Measurements from ENCODE around the gene KDM5B. TPM values are rescaled to one million over a fixed set of nuclear protein-coding genes. Genes with fewer than 3 reads are reported as not detected.

KDM5B gene
- polyA plus RNA-seq, 1 of the 3 experiments (the other 2 are of a cell fraction) = 21.7 TPM

- Histone ChIP-seq H3K4me1 (ENCODE audit: control insufficient read depth in 1 of 2, insufficient read depth in 2 of 2, low read depth in 1 of 2, low read length in 1 of 2) (peaks cover 22 to 33% of the 10 kb centered on the region in 2 experiments; a peak in 3 of 4 replicates), H3K9me3 (no peaks in the 10 kb centered on the region), H3K4me2 (peak overlapping the region; percentile 86), H3K27me3 (ENCODE audit: insufficient read depth) (no peaks in the 10 kb centered on the region), H3K9ac (peak overlapping the region; percentile 93), H3K36me3 (replicated peaks in 1 of 2; ENCODE audit: control insufficient read depth in 1 of 2, insufficient read depth in 2 of 2, low read length in 1 of 2) (no peaks in the 10 kb centered on the region), H3K4me3 (ENCODE audit: low read depth in 2 of 2, low read length in 1 of 2) (peak overlapping the region; percentile 96 to 99), H3F3A (replicated peaks; ENCODE audit: insufficient read depth) (peaks cover 12% of the 10 kb centered on the region), H2AFZ (ENCODE audit: low read depth) (no peak overlapping the region), H3K79me2 (ENCODE audit: insufficient read depth) (peaks cover 63% of the 10 kb centered on the region), H3K27ac (ENCODE audit: low read depth in 2 of 2, low read length in 1 of 2) (peak overlapping the region; percentile 72 to 93), H4K20me1 (ENCODE audit: insufficient read depth) (peaks cover 50% of the 10 kb centered on the region), H3K9me2 (no peaks in the 10 kb centered on the region)
- no peak for DNase-seq
- 1% methylated on average over 23 of the region's 51 CpGs for WGBS (ENCODE audit: low lambda C conversion rate)
- CTCF ChIA-PET = interaction anchor here (0.7 kb wide), 1 partner anchor 28 kb away, joined by 3 read pairs; no protein-coding TSS in a partner anchor
- POLR2A ChIA-PET = no interaction called here
- TF ChIP-seq GATA2 (CRISPR knock-in tag; IDR thresholded peaks at IDR 0.05) (no peak), IRF3 (IDR thresholded peaks at IDR 0.05; ENCODE audit: low read depth, low read length) (no peak), SIN3A (IDR thresholded peaks at IDR 0.05; ENCODE audit: borderline replicate concordance, low read depth, low read length) (0 out of 2 replicates have a peak, but pooled peaks have one; percentile 18)
These were observed 1.3 kb downstream of the KDM5B start for GRCh38 chr1:202806845-202807450.

DNA sequence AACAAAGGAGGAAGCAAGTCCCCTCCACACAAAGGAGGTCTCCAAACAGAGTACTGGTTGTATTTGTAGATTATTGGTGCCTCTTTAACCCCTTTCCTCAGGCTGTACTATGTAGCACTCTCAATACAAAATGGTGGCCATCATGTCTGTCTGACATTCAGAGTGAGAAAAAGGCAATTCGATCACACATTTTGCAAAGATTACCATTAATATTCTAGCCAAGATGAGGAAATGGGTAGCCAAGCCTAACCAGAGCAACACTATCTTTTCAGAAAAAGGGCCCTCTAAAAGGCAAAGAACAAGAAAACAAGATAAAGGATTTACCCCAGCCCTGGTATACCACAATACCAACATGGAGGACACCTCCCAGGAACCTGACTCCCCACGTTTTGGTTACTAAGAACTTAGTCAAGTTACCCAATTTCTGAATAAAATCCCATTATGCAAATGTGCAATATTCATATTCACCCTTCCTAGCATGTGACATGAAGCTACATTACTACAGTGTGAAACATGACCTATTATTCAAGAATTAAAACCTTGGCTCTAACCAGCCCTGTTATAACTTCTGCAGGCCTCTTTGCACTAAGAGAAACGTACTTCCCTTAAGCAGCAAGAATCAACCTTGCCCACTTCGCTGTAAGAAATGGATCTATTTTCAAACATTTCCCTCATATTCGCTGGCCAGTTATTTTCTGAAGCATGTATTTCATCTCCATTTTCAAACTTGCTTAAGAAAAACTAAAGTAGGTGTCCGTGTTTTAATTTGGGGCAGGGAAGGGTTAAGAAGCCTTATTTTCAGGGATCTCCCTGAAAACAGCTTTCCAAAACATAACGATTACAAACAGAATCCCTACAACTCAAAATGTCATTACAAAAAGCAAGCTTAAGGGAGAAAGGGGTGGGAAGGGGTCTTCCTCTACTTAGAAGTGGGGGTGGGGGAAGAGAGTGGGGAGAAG lies 2.1 kb downstream of the KDM5B start:
- ChIA-PET CTCF (interaction anchor here (0.7 to 1.4 kb wide), 2 partner anchors 20 to 27 kb away, joined by 3 to 4 read pairs; no protein-coding TSS in a partner anchor), POLR2A (no interaction called here)
- WGBS (ENCODE audit: low lambda C conversion rate) = 28% methylated on average over 7 of the region's 7 CpGs
- Histone ChIP-seq H3K4me1 (ENCODE audit: control insufficient read depth in 1 of 2, insufficient read depth in 2 of 2, low read depth in 1 of 2, low read length in 1 of 2) (peaks cover 19 to 27% of the 10 kb centered on the region in 2 experiments; a peak in 3 of 4 replicates), H3K4me2 (peak overlapping the region; percentile 86), H3K9me2 (no peaks in the 10 kb centered on the region), H3K79me2 (ENCODE audit: insufficient read depth) (peaks cover 70% of the 10 kb centered on the region), H3K4me3 (ENCODE audit: low read depth in 2 of 2, low read length in 1 of 2) (peak overlapping the region; percentile 96 to 99), H4K20me1 (ENCODE audit: insufficient read depth) (peaks cover 57% of the 10 kb centered on the region), H3K36me3 (replicated peaks in 1 of 2; ENCODE audit: control insufficient read depth in 1 of 2, insufficient read depth in 2 of 2, low read length in 1 of 2) (no peaks in the 10 kb centered on the region), H3K9me3 (no peaks in the 10 kb centered on the region), H2AFZ (ENCODE audit: low read depth) (no peak overlapping the region), H3K9ac (peak overlapping the region; percentile 93), H3F3A (replicated peaks; ENCODE audit: insufficient read depth) (peaks cover 12% of the 10 kb centered on the region), H3K27me3 (ENCODE audit: insufficient read depth) (no peaks in the 10 kb centered on the region), H3K27ac (ENCODE audit: low read depth in 2 of 2, low read length in 1 of 2) (peak overlapping the region; percentile 72 to 93)
- DNase-seq = no peak
- 0 out of 2 replicates have a peak, but pooled peaks have one; percentile 10 for TF ChIP-seq MXI1 (IDR thresholded peaks at IDR 0.05; ENCODE audit: low read depth, low read length)
- peak; percentile 65; the same call in 1 of the 2 replicates for TF ChIP-seq YY1 (IDR thresholded peaks at IDR 0.05; ENCODE audit: low read depth)
- TF ChIP-seq RAD21 (IDR thresholded peaks at IDR 0.05; ENCODE audit: low read length) = no peak
- TF ChIP-seq, protein P1, sequence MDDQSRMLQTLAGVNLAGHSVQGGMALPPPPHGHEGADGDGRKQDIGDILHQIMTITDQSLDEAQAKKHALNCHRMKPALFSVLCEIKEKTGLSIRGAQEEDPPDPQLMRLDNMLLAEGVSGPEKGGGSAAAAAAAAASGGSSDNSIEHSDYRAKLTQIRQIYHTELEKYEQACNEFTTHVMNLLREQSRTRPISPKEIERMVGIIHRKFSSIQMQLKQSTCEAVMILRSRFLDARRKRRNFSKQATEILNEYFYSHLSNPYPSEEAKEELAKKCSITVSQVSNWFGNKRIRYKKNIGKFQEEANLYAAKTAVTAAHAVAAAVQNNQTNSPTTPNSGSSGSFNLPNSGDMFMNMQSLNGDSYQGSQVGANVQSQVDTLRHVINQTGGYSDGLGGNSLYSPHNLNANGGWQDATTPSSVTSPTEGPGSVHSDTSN (IDR thresholded peaks at IDR 0.05) = no peak
- TF ChIP-seq MEF2A (IDR thresholded peaks at IDR 0.05; ENCODE audit: borderline replicate concordance, low read depth) = no peak
- TF ChIP-seq, protein P2, sequence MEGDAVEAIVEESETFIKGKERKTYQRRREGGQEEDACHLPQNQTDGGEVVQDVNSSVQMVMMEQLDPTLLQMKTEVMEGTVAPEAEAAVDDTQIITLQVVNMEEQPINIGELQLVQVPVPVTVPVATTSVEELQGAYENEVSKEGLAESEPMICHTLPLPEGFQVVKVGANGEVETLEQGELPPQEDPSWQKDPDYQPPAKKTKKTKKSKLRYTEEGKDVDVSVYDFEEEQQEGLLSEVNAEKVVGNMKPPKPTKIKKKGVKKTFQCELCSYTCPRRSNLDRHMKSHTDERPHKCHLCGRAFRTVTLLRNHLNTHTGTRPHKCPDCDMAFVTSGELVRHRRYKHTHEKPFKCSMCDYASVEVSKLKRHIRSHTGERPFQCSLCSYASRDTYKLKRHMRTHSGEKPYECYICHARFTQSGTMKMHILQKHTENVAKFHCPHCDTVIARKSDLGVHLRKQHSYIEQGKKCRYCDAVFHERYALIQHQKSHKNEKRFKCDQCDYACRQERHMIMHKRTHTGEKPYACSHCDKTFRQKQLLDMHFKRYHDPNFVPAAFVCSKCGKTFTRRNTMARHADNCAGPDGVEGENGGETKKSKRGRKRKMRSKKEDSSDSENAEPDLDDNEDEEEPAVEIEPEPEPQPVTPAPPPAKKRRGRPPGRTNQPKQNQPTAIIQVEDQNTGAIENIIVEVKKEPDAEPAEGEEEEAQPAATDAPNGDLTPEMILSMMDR (IDR thresholded peaks at IDR 0.05) = no peak
- no peak for TF ChIP-seq FOXJ3 (CRISPR knock-in tag; IDR thresholded peaks at IDR 0.05)
- no peak for TF ChIP-seq GABPA (IDR thresholded peaks at IDR 0.05; ENCODE audit: low read depth)
- no peak for TF ChIP-seq IRF3 (IDR thresholded peaks at IDR 0.05; ENCODE audit: low read depth, low read length)
- TF ChIP-seq CHD2 (IDR thresholded peaks at IDR 0.05; ENCODE audit: low read length, partially characterized antibody) = no peak
- no peak for TF ChIP-seq SIN3A (IDR thresholded peaks at IDR 0.05; ENCODE audit: borderline replicate concordance, low read depth, low read length)
- TF ChIP-seq NRF1 (IDR thresholded peaks at IDR 0.05; ENCODE audit: low read depth, low read length) = no peak
- no peak for TF ChIP-seq ELF1 (IDR thresholded peaks at IDR 0.05)
- no peak for TF ChIP-seq JUND (IDR thresholded peaks at IDR 0.05)
- TF ChIP-seq POLR2AphosphoS5 (IDR thresholded peaks at IDR 0.05; ENCODE audit: low read depth, low read length) = no peak
- no peak for TF ChIP-seq EP300 (IDR thresholded peaks at IDR 0.05; ENCODE audit: borderline replicate concordance in 1 of 2, low read depth in 1 of 2, low read length in 1 of 2)
